Activated CD8-positive, alpha-beta memory T cell treated with anti-CD3 and anti-CD28 coated beads, Interleukin-2, amount 50 U/mL, for 24 hours (primary cell): ENCODE results near the gene PHF10.
"Not testable (repeated sequence)": the region's sequence is repeated elsewhere in the genome, so short reads cannot be mapped to it uniquely, and the experiment has no call there.

Experiments
- DNase-seq: peaks from one replicate; pipeline ENCODE4 v3.0.0-alpha.2; 2020; ENCODE audit errors: extremely low read depth

PHF10 gene

GRCh38 chr6:169724494-169725124 is at the start of gene PHF10:
PHF10 (minus strand) TSS chr6:169724500; CDS start chr6:169723931, 569 bp downstream.
- no peak for DNase-seq

DNA sequence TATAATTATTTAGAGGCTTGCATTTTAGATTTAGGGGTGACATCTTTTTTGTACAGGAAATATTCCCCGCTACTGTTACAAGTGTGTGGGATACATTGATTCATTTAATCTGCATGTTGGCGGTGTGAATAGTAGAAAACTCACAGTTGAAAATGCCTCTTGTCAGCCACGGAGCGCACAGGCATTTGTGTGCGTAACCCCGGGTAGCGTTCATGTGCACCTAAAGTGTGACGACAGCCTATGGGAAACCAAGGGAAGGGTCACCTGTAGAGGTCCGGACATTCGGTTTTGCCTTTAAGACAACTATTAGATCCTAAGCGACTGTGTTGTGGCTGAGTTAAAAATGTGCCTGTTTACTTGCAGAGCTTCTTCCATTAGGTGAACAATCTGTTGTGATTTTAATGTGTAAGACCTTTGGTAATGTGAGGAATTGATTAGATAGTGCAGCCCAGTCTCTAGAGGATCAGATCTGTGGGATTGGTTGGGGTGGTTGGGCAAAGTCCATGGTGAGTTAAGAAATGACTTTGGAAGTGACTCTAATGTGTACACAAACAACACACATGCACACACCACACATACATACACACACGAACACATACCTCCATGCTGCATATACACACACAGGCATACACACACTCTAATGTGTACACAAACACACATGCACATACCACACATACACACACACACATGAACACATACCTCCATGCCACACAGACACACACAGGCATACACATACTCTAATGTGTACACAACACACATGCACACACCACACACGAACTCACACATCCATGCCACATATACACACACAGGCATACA is 42.8 kb upstream of the PHF10 start:
- DNase-seq, result no peak

GRCh38 chr6:169766232-169766631 is 41.9 kb upstream of the PHF10 start:
- DNase-seq, result no peak

- not testable (repeated sequence) for DNase-seq
Measured at GRCh38 chr6:169765789-169766188, 41.5 kb upstream of the PHF10 start.

GRCh38 chr6:169763881-169764280 is 39.6 kb upstream of the PHF10 start:
- DNase-seq, result no peak

- no peak for DNase-seq
Measured at GRCh38 chr6:169763308-169763707, 39.0 kb upstream of the PHF10 start.

DNA sequence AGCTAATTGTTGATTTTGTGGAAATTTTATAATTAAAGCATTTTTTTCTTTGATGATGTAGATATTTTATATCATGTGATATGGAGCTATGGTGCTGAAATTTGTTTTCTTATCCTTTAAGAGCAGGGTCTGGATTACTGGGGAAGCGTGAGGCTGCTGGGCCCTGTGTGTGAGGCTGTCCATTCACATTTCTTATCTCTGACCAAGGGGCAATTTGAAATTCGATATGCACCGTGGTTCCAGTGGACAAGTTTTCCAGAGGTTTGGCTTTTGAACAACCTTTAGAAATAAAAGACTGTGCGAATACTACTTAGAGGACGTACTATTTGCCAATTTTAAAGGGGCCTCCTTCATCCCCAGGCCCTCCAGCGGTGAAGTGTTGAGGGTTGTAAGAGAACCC is 30.9 kb upstream of the PHF10 start:
- no peak for DNase-seq

DNA sequence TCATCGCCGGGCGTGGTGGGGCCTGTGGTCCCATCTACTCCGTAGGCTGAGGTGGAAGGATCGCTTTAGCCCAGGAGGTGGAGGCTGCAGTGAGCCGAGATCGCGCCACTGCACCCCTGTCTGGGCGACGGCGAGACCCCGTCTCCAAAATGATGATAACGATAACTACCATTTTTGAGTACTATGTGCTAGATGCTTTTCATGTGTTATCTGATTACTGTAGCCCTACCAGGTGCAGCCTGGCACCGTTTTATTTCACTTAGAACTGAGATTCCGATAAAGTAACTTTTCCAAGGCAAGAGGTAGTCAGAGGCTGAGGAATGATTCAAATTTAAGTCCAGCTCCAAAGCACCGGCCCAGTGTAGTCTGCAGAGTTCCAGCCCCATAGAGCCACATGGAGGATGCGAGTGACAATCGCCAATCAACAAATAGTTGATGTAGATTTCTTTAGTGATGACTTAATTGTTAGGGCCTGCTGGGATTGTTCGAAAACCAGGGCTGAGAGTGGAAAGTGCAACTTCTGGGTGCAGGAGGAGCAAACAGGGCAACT is 27.8 kb upstream of the PHF10 start:
- DNase-seq, result no peak

DNA sequence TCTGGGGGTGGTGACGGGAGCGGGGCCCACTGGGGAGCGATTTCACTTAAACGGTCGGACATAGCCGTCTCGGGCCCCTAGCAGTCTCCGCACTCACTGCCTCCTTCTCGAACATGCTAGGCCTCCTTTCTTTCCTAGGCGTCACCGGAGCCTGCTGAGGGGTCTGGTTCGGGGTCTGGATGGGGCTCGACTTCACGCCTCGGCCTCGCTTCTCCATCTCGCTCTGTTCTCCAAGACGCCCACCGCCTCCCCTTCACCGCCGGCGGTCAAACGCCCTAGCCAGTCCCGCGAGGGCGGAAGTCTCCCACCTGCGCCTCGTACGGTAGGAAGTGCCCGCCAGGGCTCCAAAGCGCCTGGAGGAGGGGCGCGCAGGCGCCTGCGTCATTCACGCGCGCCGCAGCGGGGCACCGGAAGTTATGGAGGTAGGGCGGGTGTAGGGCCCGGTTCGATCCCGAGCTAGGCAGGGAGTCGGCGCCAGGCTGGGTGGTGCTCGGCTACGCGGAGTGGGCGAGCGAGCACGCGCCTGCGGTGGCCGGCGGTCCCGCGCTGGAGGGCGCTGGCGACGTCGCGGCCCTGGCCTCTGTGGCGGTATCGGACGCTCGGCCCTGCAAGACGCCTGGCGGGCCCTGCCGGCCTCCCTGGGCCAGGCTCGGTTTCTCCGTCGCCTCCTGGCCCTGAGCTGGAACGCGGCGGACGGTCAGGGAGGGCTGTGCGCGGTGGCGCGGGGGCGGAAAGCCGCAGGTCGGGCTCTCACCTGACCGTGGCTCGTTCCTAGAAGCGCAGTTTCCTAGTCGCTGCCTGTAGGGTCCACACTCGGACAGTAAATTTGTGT is 27.2 kb upstream of the PHF10 start, which contains the start of the genes DYNLT2 and ERMARD:
Gene DYNLT2, minus strand, starts transcription at position 331 of the 832 bp plus-strand sequence. Its CDS starts 114 bp downstream, at position 217.
Gene ERMARD, plus strand, starts transcription at position 381 of the 832 bp plus-strand sequence. Its CDS starts 36 bp downstream, at position 417.
- peak; percentile 82 for DNase-seq

DNA sequence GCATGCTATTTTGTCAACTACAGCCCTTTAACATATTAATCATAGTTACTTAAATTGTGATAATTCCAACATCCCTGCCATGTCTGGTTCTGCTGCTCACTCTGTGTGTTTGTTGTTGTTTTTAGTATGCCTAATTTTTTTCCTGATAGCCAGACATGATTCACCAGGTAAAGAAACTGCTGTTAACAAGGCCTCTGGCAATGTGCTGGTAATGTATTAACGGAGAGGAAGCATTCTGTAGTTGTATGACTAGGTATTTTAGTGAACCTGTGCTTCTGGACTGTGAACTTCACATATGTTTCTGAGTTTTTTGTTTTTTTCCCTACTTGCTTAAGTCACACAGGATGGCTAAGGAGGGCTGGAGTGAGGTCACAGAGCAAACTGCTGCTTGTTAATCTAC is 22.3 kb upstream of the PHF10 start:
- DNase-seq, result no peak

DNA sequence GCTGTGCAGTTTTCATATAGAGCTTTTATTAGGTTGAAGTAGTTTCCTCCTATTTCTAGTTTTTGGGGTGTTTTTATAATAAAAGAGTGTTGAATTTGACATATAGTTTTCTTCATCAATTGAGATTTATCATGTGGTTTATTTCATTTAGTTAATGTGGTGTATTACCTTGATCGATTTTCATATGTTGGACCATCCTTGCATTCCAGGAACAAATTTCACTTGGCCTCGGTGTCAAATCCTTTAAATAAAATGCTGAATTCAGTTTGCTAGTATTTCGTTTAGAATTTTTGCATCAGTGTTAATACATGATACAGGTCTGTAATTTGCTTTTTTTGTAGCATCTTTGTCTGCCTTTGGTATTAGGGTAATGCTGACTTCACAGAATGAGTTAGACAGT is 21.1 kb upstream of the PHF10 start:
- DNase-seq, result no peak

- no peak for DNase-seq
Measured at GRCh38 chr6:169741344-169741743, 17.0 kb upstream of the PHF10 start.

DNA sequence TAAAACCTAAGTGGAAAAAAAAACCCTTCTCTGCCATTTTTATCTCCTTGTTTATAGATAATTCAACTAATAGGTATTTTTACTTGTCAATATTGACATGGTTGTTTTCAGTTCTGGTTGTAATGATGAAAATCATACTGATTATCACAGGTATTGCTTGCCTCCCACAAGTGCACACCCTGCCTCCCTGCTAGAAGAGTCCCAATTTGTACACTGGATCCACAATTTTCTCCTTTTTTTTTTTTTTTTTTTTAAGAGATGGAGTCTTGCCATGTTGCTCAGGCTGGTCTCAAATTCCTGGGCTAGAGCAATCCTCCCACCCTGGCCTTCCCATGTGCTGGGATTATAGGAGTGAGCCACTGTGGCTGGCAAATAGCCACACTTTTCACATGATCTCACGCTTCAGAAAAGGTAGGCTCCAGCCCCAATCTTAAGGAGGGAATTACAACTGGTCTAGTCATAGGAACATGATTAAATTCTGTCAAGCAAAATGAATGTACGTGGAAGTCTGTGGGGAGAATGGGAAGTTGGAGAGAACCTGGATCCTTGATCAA is 14.8 kb upstream of the PHF10 start:
- no peak for DNase-seq

DNA sequence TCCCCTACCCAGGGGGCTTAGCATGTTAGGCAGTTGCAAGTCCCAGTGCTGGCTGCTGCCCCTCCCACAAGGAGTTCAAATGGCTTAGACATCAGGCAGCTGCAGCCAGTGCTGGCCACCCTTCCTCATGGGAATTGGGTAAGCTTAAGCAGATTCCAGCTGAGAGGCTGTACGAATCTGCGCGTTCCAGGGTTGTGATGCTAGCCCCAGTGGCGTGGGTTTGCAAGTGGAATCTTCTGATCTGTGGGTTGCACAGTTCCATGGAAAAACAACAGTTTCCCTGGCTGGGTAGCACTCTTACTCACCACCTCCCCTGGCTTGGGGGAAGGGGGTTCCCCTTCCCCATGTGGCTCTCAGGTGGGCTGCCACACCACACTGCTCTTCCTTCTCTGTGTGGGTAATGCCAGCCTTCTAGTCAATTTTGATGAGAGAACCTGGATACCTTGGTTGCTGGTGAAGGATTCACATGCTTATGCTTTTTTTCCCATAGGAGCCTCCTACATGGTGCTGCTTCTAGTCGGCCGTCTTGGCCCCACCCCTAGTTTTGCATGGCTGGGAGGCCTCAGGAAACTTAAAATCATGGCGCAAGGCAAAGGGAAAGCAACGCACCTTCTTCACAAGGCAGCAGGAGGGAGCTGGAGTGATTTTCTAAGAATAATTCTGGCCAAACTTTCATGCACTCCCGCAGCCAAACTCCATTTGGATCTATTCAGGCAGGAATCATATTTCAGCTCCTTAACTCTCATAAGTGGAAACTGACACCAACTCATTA is 14.1 kb upstream of the PHF10 start:
- no peak for DNase-seq

DNA sequence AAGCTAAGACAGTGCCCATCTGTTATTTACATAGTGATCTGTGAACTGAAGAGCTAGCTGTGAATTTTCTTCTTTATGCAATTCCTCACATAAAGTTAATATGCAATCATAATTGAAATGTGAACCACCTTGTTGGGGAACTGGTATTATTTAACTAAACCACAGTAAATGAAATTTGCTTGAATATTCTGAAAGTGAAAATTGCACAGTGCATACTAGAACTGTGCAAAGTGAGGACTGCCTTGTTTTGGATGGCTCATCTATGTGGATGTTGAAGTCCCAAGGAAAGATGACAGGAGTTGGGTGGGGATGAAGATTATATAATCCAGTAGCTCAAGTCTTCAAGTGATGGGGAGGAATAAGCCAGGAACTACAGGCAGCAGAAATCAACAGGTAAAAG is 5.7 kb upstream of the PHF10 start:
- no peak for DNase-seq

GRCh38 chr6:169726963-169727362 is 2.7 kb upstream of the PHF10 start:
- no peak for DNase-seq

- DNase-seq, result no peak
Measured at GRCh38 chr6:169726049-169726400, 1.7 kb upstream of the PHF10 start.

DNA sequence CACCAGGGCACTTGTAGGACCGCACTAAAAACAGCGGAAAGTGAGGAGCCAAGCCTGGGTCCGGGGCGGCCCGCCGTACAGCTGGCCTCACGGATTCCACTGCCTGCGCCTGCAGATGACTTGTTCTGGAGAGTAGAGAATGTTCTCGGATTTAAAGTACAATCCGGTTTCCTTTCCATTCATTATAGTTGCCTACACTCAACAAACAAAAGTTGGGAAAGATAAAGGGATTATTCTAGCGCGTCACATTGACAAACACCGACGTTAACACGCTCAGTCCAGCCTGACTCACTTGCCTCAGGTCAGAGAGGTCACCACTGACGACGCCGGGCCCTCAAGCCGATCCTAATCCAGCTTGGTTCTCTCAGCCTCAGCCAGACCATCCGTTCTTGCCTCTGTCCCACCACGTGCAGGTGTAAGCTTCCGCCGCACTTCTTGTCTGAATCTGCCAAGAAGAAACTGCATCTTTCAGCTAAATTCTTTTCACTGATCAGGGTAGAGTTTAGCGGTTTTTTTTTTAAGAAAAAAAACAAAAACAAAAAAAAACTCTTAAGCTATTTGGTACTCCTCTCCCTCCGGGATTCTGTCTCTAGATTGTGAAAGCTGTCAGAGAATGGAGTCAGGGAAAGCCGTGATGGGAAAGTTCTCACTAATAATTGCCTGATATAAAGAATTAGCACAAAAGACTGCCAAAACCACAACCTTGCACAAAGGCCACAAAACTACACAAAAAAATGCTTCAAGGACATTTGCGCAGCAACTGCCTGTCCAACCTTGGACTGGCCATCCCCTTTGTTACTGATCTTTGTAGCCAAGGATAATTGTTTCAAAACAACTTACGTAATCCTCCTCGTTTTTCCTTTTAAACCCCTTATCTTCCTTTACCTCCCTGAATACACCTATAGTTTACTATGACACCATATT is 1.1 kb upstream of the PHF10 start:
- no peak for DNase-seq

GRCh38 chr6:169723991-169724493 is 258 bp downstream of the PHF10 start:
- DNase-seq, result no peak
